Amygdala (tissue), 56 donors: Measurements from ENCODE around the gene HS3ST3B1.

Experiments
- DNase-seq, 56 donors: peaks; one replicate each; lab custom pipeline; 2025; lab: John Stamatoyannopoulos, UW

The HS3ST3B1 gene

GRCh38 chr17:14320098-14320497 is 19.2 kb downstream of the HS3ST3B1 start:
- no peak for DNase-seq

- no peak for DNase-seq
These were observed 20.0 kb downstream of the HS3ST3B1 start for GRCh38 chr17:14320734-14321475.

- DNase-seq = no peak
These were observed 20.6 kb downstream of the HS3ST3B1 start for GRCh38 chr17:14321476-14321949.

- no peak for DNase-seq
These were observed 21.3 kb downstream of the HS3ST3B1 start for GRCh38 chr17:14321980-14322776.

- DNase-seq = no peak
These were observed 22.7 kb downstream of the HS3ST3B1 start for GRCh38 chr17:14323522-14323981.

- no peak for DNase-seq
These were observed 24.8 kb downstream of the HS3ST3B1 start for GRCh38 chr17:14325618-14326167.

- no peak for DNase-seq
These were observed 29.1 kb downstream of the HS3ST3B1 start for GRCh38 chr17:14329900-14330491.

GRCh38 chr17:14330492-14330962 is 29.6 kb downstream of the HS3ST3B1 start:
- no peak for DNase-seq

GRCh38 chr17:14331225-14331981 is 30.5 kb downstream of the HS3ST3B1 start:
- no peak for DNase-seq

GRCh38 chr17:14331982-14332298 is 31.1 kb downstream of the HS3ST3B1 start:
- DNase-seq = no peak

GRCh38 chr17:14332331-14332730 is 31.4 kb downstream of the HS3ST3B1 start:
- DNase-seq = no peak

- DNase-seq = no peak
These were observed 32.6 kb downstream of the HS3ST3B1 start for GRCh38 chr17:14333506-14333905.

GRCh38 chr17:14334276-14334840 is 33.5 kb downstream of the HS3ST3B1 start:
- no peak for DNase-seq

GRCh38 chr17:14334919-14335318 is 34.0 kb downstream of the HS3ST3B1 start:
- no peak for DNase-seq

GRCh38 chr17:14336418-14336817 is 35.5 kb downstream of the HS3ST3B1 start:
- DNase-seq = no peak

GRCh38 chr17:14337596-14338079 is 36.8 kb downstream of the HS3ST3B1 start:
- no peak for DNase-seq

GRCh38 chr17:14340857-14341754 is 40.2 kb downstream of the HS3ST3B1 start:
- DNase-seq = no peak

- DNase-seq = no peak
These were observed 41.0 kb downstream of the HS3ST3B1 start for GRCh38 chr17:14341866-14342265.

- no peak for DNase-seq
These were observed 45.9 kb downstream of the HS3ST3B1 start for GRCh38 chr17:14346801-14347200.
